ENCODE measurements around the gene CCL1.
"Not testable (repeated sequence)": the region's sequence is repeated elsewhere in the genome, so short reads cannot be mapped to it uniquely, and the experiment has no call there.

The CCL1 gene

GRCh38 chr17:34341916-34342315 lies 21.1 kb downstream of the CCL1 start:
- H3K9me3 Mint-ChIP-seq: no peaks in the 10 kb centered on the region
- DNase-seq (ENCODE audit: low spot score in 2 of 2): no peak
- no peaks in the 10 kb centered on the region for H3K36me3 Mint-ChIP-seq (ENCODE audit: insufficient read depth)
- H3K27me3 Mint-ChIP-seq: peaks cover 84% of the 10 kb centered on the region
- no peak overlapping the region for H3K27ac Mint-ChIP-seq (ENCODE audit: low read depth)
- no peak overlapping the region for H3K4me3 Mint-ChIP-seq
- ATAC-seq (replicated peaks; ENCODE audit: extremely low read depth, poor library complexity, severe bottlenecking): no peak
- no peaks in the 10 kb centered on the region for H3K4me1 Mint-ChIP-seq

DNA sequence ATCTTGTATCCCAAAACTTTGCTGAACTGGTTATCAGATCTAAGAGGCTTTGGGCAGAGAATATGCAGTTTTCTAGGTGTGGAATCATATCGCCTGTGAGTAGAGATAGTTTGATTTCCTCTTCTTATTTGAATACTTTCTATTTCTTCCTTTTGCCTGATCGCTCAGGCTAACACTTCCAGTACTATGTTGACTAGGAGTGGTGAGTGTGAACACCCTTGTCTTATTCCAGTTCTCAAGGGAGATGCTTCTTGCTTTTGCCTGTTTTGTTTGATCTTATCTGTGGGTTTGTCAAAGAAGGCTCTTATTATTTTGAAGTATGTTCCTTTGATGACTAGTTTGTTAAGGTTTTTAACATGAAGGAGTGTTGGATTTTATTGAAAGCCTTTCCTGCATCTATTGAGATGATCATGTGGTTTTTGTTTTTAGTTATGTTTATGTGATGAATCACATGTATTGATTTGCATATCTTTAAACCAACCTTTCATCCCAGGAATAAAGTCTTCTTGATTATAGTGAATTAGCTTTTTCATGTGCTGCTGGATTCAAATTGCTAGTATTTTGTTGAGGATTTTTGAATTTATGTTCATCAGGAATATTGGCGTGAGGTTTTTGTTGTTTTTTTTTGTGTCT lies 23.8 kb downstream of the CCL1 start:
- Mint-ChIP-seq H3K4me3 (no peak overlapping the region), H3K27me3 (peaks cover 77% of the 10 kb centered on the region), H3K36me3 (ENCODE audit: insufficient read depth) (no peaks in the 10 kb centered on the region), H3K9me3 (no peaks in the 10 kb centered on the region), H3K27ac (ENCODE audit: low read depth) (no peak overlapping the region), H3K4me1 (no peaks in the 10 kb centered on the region)
- DNase-seq (ENCODE audit: low spot score in 2 of 2) (no peak), ATAC-seq (replicated peaks; ENCODE audit: extremely low read depth, poor library complexity, severe bottlenecking) (no peak)

- no peak overlapping the region for H3K4me3 Mint-ChIP-seq
- no peaks in the 10 kb centered on the region for H3K4me1 Mint-ChIP-seq
- DNase-seq (ENCODE audit: low spot score in 2 of 2) (no peak), ATAC-seq (replicated peaks; ENCODE audit: extremely low read depth, poor library complexity, severe bottlenecking) (no peak)
- no peaks in the 10 kb centered on the region for H3K36me3 Mint-ChIP-seq (ENCODE audit: insufficient read depth)
- peaks cover 77% of the 10 kb centered on the region for H3K27me3 Mint-ChIP-seq
- no peaks in the 10 kb centered on the region for H3K9me3 Mint-ChIP-seq
- H3K27ac Mint-ChIP-seq (ENCODE audit: low read depth): no peak overlapping the region
These were observed 25.3 kb downstream of the CCL1 start for GRCh38 chr17:34337701-34338100.

DNA sequence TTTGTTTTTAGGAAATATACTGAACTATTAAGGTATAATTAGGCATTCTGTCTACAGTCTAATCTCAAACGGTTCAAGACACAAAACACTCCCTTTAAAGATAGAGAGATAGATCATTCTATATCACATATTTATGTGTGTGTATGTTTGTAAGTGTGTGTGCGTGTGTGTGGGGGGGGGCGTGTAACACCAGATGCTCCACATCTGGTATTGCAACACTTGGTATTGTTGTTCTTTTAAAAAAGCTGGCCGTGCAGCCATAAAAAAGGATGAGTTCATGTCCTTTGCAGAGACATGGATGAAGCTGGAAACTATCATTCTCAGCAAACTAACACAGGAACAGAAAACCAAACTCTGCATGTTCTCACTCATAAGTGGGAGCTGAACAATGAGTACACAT lies 35.5 kb downstream of the CCL1 start:
- not testable (repeated sequence) for H3K4me3 Mint-ChIP-seq; ATAC-seq (replicated peaks; ENCODE audit: extremely low read depth, poor library complexity, severe bottlenecking); DNase-seq (ENCODE audit: low spot score in 2 of 2); H3K36me3 Mint-ChIP-seq (ENCODE audit: insufficient read depth); H3K27ac Mint-ChIP-seq (ENCODE audit: low read depth); H3K9me3 Mint-ChIP-seq; H3K4me1 Mint-ChIP-seq
- H3K27me3 Mint-ChIP-seq: peaks cover 56% of the 10 kb centered on the region

DNA sequence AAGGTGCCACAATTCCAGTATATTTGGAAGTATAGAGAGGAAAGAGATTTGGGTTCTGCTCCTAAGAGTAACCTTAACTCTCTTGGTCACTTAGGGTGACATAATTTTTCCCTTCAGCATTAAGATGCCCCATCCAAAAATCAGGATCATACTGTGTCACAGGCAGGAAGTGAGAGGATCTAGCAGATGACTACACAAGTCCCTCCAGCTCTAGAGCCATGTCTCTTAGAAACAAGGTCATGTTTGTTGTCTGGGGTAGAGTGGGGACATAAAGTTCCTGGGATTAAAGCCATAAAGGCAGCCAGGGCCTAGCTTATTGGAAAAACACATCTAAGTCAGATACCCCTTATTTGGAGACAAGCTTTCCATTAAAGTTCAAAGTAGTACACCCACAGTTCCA lies 41.1 kb downstream of the CCL1 start:
- no peaks in the 10 kb centered on the region for H3K4me1 Mint-ChIP-seq
- H3K9me3 Mint-ChIP-seq: peaks cover 6% of the 10 kb centered on the region
- no peaks in the 10 kb centered on the region for H3K36me3 Mint-ChIP-seq (ENCODE audit: insufficient read depth)
- peaks cover 57% of the 10 kb centered on the region for H3K27me3 Mint-ChIP-seq
- H3K27ac Mint-ChIP-seq (ENCODE audit: low read depth): no peak overlapping the region
- no peak overlapping the region for H3K4me3 Mint-ChIP-seq
- ATAC-seq (replicated peaks; ENCODE audit: extremely low read depth, poor library complexity, severe bottlenecking) (no peak), DNase-seq (ENCODE audit: low spot score in 2 of 2) (no peak)

DNA sequence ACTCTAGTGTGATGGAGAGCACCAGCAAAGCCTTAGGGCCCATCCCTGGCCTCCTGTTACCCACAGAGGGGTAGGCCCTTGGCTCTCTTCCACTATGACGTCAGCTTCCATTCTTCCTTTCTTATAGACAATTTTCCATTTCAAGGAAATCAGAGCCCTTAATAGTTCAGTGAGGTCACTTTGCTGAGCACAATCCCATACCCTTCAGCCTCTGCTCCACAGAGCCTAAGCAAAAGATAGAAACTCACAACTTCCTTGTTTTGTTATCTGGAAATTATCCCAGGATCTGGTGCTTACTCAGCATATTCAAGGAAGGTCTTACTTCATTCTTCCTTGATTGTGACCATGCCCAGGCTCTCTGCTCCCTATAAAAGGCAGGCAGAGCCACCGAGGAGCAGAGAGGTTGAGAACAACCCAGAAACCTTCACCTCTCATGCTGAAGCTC lies 44.0 kb downstream of the CCL1 start, which contains the start of gene CCL8:
Gene CCL8 (plus strand): TSS at position 397 of the 445 bp plus-strand sequence. CDS start 67 bp downstream, outside the sequence.
- no peaks in the 10 kb centered on the region for H3K36me3 Mint-ChIP-seq (ENCODE audit: insufficient read depth)
- no peaks in the 10 kb centered on the region for H3K4me1 Mint-ChIP-seq
- H3K4me3 Mint-ChIP-seq: no peak within 1 kb of the TSS
- ATAC-seq (replicated peaks; ENCODE audit: extremely low read depth, poor library complexity, severe bottlenecking) (no peak), DNase-seq (ENCODE audit: low spot score in 2 of 2) (no peak)
- no peaks in the 10 kb centered on the region for H3K9me3 Mint-ChIP-seq
- no peak within 1 kb of the TSS for H3K27ac Mint-ChIP-seq (ENCODE audit: low read depth)
- peaks cover 62% of the 10 kb centered on the region for H3K27me3 Mint-ChIP-seq

DNA sequence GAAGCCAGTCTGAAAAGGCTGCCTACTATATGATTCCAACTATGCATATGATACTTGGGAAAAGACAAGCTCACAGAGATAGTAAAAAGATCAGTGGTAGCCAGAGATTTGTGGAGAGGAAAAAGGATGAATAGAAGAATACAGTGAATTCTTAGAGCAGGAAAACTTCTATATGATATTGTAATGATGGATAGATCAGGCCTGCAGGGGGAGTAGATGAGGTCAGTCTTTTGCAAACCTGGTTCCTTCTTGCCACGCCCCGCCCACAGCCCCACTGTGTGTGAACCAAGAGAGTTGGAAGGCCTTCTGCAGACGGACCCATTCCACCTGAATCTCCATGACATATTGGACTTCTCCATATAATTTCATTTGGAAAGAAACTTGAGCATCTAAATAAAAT lies 44.6 kb downstream of the CCL1 start:
- no peak for DNase-seq (ENCODE audit: low spot score in 2 of 2)
- ATAC-seq (replicated peaks; ENCODE audit: extremely low read depth, poor library complexity, severe bottlenecking): no peak
- Mint-ChIP-seq H3K27ac (ENCODE audit: low read depth) (no peak overlapping the region), H3K27me3 (peaks cover 64% of the 10 kb centered on the region), H3K36me3 (ENCODE audit: insufficient read depth) (no peaks in the 10 kb centered on the region), H3K4me1 (no peaks in the 10 kb centered on the region), H3K4me3 (no peak overlapping the region), H3K9me3 (no peaks in the 10 kb centered on the region)

- DNase-seq (ENCODE audit: low spot score in 2 of 2) (no peak), ATAC-seq (replicated peaks; ENCODE audit: extremely low read depth, poor library complexity, severe bottlenecking) (no peak)
- peaks cover 71% of the 10 kb centered on the region for H3K27me3 Mint-ChIP-seq
- no peaks in the 10 kb centered on the region for H3K36me3 Mint-ChIP-seq (ENCODE audit: insufficient read depth)
- H3K4me1 Mint-ChIP-seq: no peaks in the 10 kb centered on the region
- H3K9me3 Mint-ChIP-seq: no peaks in the 10 kb centered on the region
- H3K4me3 Mint-ChIP-seq: no peak overlapping the region
- no peak overlapping the region for H3K27ac Mint-ChIP-seq (ENCODE audit: low read depth)
These were observed 48.8 kb downstream of the CCL1 start for GRCh38 chr17:34314279-34314678.

GRCh38 chr17:34313164-34313563 lies 49.9 kb downstream of the CCL1 start:
- Mint-ChIP-seq H3K27ac (ENCODE audit: low read depth) (no peak overlapping the region), H3K4me3 (no peak overlapping the region), H3K36me3 (ENCODE audit: insufficient read depth) (no peaks in the 10 kb centered on the region), H3K27me3 (peaks cover 72% of the 10 kb centered on the region), H3K9me3 (no peaks in the 10 kb centered on the region), H3K4me1 (no peaks in the 10 kb centered on the region)
- DNase-seq (ENCODE audit: low spot score in 2 of 2) (no peak), ATAC-seq (replicated peaks; ENCODE audit: extremely low read depth, poor library complexity, severe bottlenecking) (no peak)

DNA sequence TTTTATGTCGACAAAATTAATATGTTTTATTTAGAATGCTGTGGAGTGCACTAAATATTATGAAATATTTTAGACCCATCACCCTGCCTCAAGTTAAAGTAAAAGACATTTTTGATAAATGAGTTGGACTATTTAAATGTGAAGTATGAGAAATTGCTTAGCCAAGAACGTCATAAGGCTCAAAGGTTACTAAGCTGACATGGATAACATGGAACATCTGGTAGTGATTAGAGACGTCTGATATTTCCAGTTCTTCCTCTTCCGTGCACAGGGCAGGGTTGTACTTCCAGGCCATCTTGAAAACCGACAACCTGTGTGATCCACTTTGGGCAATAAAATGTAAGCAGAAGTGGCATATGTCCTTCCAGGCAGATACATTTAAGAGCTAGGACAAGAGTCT lies 51.0 kb downstream of the CCL1 start:
- peaks cover 71% of the 10 kb centered on the region for H3K27me3 Mint-ChIP-seq
- no peak overlapping the region for H3K27ac Mint-ChIP-seq (ENCODE audit: low read depth)

GRCh38 chr17:34311291-34311690 lies 51.7 kb downstream of the CCL1 start:
- Mint-ChIP-seq H3K27ac (ENCODE audit: low read depth) (no peak overlapping the region), H3K36me3 (ENCODE audit: insufficient read depth) (no peaks in the 10 kb centered on the region), H3K9me3 (no peaks in the 10 kb centered on the region), H3K4me3 (no peak overlapping the region), H3K4me1 (no peaks in the 10 kb centered on the region), H3K27me3 (peaks cover 71% of the 10 kb centered on the region)
- no peak for DNase-seq (ENCODE audit: low spot score in 2 of 2)
- ATAC-seq (replicated peaks; ENCODE audit: extremely low read depth, poor library complexity, severe bottlenecking): no peak

More for the DNA sequence above, 51.0 kb downstream of the CCL1 start:
- no peaks in the 10 kb centered on the region for H3K4me1 Mint-ChIP-seq
- H3K9me3 Mint-ChIP-seq: no peaks in the 10 kb centered on the region
- ATAC-seq (replicated peaks; ENCODE audit: extremely low read depth, poor library complexity, severe bottlenecking) (no peak), DNase-seq (ENCODE audit: low spot score in 2 of 2) (no peak)
- no peak overlapping the region for H3K4me3 Mint-ChIP-seq
- H3K36me3 Mint-ChIP-seq (ENCODE audit: insufficient read depth): no peaks in the 10 kb centered on the region

Measured in central memory CD8-positive, alpha-beta T cell (primary cell).